Thyroid gland (tissue), 4 donors: ENCODE data around the gene METTL18. TPM values are rescaled to one million over a fixed set of nuclear protein-coding genes. Genes with fewer than 3 reads are reported as not detected.
"Not testable (repeated sequence)": the region's sequence is repeated elsewhere in the genome, so short reads cannot be mapped to it uniquely, and the experiment has no call there.

ENCODE experiments used
- DNase-seq, 2 donors: peaks; one replicate each; pipeline ENCODE4 v3.0.0-alpha.2; 2019
- H3K27ac ChIP-seq, 3 donors: fragments of 200-600 bp; sonication (generic); 1 replicate in 2 of 3; 2 replicates in 1 of 3; pipeline ENCODE4 v1.5.1; 2016 to 2019; ENCODE audit warnings: mild to moderate bottlenecking in 1 of 3, moderate library complexity in 1 of 3
- H3K27me3 ChIP-seq: fragments of 200-600 bp; sonication (generic); one replicate; pipeline ENCODE4 v1.5.1; 2019
- H3K36me3 ChIP-seq, 2 donors: fragments of 200-600 bp; sonication (generic); one replicate each; pipeline ENCODE4 v1.5.1; 2016 to 2019
- H3K4me1 ChIP-seq, 2 donors: fragments of 200-600 bp; sonication (generic); one replicate each; pipeline ENCODE4 v1.5.1; 2017 to 2019
- H3K4me3 ChIP-seq, 3 donors: fragments of 200-600 bp; sonication (generic); replicated peaks in 1 of 3; 1 replicate in 2 of 3; 2 replicates in 1 of 3; pipeline ENCODE4 v1.5.1; 2016; ENCODE audit warnings: mild to moderate bottlenecking in 1 of 3
- H3K9me3 ChIP-seq: fragments of 200-600 bp; sonication (generic); one replicate; pipeline ENCODE4 v1.5.1; 2017
- POLR2A ChIP-seq, 2 donors: fragments of 450-650 bp; IDR thresholded peaks; one replicate each; pipeline ENCODE4 v1.6.1; 2017; ENCODE audit warnings: antibody characterized with exemption in 2 of 2, mild to moderate bottlenecking in 2 of 2, moderate library complexity in 1 of 2
- WGBS, 2 donors: methylation state at CpG; one replicate each; pipeline ENCODE4 v1.1.5; 2017; 5-methylcytosine and 5-hydroxymethylcytosine counted together
- intact Hi-C: fragments of 100-400 bp; cut with DNase I; formaldehyde crosslinking; loops from one replicate; pipeline ENCODE4 v1.15.1; 2023
- total RNA-seq, 4 donors: library from RNA; depleted of rRNA; stranded (reverse); fragments of >200 nt; gene quantifications; one replicate each; pipeline ENCODE4 v1.2.3, GENCODE V29; 2016
- TF ChIP-seq, protein P1 (sequence below), 6 experiments: fragments of 200-600 bp in 3 of 6; fragments of 450-650 bp in 3 of 6; sonication (generic) in 3 of 6; IDR thresholded peaks; one replicate each; pipeline ENCODE4 v1.5.1; 2016 to 2019; ENCODE audit warnings: antibody characterized with exemption in 6 of 6, mild to moderate bottlenecking in 2 of 6, inconsistent platforms in 1 of 6, moderate library complexity in 1 of 6

Gene METTL18
- total RNA-seq, 4 donors from 2014 or later = 9.6 to 13.6 (median 11.4) TPM

DNA sequence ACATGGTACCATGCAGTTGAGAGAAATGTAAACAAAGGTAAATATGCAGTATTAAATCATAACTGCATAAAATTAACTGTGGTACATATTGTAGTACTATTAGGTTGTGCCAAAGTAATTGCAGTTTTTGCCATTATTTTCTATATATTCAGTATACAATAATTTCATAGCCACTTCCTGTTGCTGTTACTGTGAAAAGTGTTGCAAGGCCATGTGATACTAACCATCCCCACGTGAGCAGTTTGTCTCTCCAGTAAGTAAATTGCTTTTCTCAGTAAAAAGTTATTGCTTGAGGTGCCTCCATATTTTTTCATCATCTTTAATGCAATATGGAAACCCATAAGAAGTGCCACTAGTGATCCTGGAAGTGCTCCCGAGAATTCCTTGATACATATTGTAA, 19.6 kb upstream of the METTL18 start:
- intact Hi-C loops = no loop called here
- Histone ChIP-seq H3K4me3 (no peak overlapping the region), H3K27me3 (no peaks in the 10 kb centered on the region), H3K4me1 (no peaks in the 10 kb centered on the region), H3K27ac (no peak overlapping the region), H3K36me3 (no peaks in the 10 kb centered on the region), H3K9me3 (no peaks in the 10 kb centered on the region)
- DNase-seq = no peak
- WGBS, 2 donors = 50 to 72% methylated on average over 2 of the region's 2 CpGs
- TF ChIP-seq, protein P1, sequence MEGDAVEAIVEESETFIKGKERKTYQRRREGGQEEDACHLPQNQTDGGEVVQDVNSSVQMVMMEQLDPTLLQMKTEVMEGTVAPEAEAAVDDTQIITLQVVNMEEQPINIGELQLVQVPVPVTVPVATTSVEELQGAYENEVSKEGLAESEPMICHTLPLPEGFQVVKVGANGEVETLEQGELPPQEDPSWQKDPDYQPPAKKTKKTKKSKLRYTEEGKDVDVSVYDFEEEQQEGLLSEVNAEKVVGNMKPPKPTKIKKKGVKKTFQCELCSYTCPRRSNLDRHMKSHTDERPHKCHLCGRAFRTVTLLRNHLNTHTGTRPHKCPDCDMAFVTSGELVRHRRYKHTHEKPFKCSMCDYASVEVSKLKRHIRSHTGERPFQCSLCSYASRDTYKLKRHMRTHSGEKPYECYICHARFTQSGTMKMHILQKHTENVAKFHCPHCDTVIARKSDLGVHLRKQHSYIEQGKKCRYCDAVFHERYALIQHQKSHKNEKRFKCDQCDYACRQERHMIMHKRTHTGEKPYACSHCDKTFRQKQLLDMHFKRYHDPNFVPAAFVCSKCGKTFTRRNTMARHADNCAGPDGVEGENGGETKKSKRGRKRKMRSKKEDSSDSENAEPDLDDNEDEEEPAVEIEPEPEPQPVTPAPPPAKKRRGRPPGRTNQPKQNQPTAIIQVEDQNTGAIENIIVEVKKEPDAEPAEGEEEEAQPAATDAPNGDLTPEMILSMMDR (IDR thresholded peaks at IDR 0.05) = no peak
- no peak for TF ChIP-seq POLR2A (IDR thresholded peaks at IDR 0.05)

DNA sequence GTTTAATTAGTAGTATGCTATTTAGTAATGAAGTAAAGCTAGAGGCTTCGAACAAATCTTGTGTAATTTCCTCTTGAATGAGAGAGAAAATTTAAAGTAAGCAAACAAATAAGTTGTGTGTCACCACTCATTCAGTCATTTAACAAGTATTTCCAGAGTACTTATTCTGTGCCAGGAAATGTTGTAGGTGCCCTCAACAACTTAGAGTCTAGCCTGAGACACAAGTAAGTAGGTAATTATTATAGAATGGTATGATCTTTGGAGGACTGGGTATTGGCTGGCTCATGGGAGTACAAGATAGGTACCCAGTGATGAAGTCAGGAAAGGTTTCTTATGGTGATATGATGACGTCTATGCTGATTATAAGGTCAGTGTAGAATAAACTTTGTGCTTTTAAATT, 17.4 kb upstream of the METTL18 start:
- intact Hi-C loops = no loop called here
- H3K36me3 ChIP-seq = no peaks in the 10 kb centered on the region
- WGBS, 2 donors = 88 to 89% methylated on average over 2 of the region's 2 CpGs

DNA sequence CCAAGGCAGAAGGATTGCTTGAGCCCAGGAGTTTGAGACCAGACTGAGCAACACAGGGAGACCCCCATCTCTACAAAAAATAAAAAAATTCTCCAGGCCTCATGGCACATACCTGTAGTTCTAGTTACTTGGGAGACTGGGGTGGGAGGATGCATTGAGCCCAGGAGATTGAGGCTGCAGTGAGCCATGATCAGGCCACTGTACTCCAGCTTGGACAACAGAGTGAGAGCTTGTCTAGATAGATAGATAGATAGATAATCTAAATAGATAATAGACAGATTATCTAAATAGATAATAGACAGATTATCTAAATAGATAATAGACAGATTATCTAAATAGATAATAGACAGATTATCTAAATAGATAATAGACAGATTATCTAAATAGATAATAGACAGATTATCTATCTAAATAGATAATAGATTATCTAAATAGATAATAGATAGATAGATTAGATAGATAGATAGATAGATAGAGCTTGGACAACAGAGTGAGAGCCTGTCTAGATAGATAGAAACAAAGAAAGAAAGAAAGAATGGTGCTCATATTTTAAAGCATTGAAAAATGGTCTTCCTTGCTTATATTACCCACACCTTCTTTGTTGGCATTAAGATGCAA, 16.8 kb upstream of the METTL18 start:
- DNase-seq, intact Hi-C loops, H3K4me3 ChIP-seq, H3K36me3 ChIP-seq, H3K4me1 ChIP-seq, H3K27me3 ChIP-seq, H3K9me3 ChIP-seq, H3K27ac ChIP-seq: not testable (repeated sequence)

More for the DNA sequence above, 17.4 kb upstream of the METTL18 start:
- Histone ChIP-seq H3K9me3 (no peaks in the 10 kb centered on the region), H3K4me3 (no peak overlapping the region), H3K27me3 (no peaks in the 10 kb centered on the region), H3K4me1 (no peaks in the 10 kb centered on the region), H3K27ac (no peak overlapping the region)
- no peak for DNase-seq
- TF ChIP-seq, protein P1 (IDR thresholded peaks at IDR 0.05) = no peak
- no peak for TF ChIP-seq POLR2A (IDR thresholded peaks at IDR 0.05)

DNA sequence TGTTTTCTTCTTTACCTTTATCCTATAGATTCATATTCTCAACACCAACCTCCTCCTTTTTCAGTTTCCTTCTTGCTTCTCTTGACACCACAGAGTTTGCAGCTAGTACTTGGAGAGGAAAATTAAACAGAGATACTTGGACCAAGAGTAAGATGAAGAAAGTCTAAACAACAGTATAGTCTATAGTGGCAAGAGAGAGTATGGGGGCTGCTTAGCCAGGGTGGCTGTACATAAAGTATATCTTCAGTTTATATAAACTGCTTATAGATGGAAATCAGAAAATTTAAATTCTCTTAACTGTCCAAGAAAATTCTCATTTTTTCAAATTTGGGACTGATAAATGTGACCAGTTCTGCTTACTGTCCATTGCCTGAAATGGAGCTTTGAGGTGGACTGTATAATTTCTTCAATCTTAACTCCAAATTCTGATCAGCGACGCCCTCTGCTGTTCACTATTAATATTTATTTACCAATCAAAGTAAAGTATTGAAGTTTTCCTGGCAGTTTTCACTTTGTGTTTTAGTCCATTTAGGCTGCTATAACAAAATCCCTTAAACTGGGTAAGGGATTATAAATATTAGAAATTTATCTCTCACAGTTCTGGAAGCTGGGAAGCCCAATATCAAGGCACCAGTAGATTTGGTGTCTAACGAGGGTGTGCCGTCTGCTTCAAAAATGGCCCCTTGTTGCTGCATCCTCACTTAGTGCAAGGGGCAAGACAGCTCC, 14.8 kb upstream of the METTL18 start:
- Histone ChIP-seq H3K27me3 (no peaks in the 10 kb centered on the region), H3K36me3 (peaks cover 0 to 6% of the 10 kb centered on the region in 2 donors), H3K4me3 (no peak overlapping the region), H3K4me1 (no peaks in the 10 kb centered on the region), H3K9me3 (no peaks in the 10 kb centered on the region), H3K27ac (no peak overlapping the region)
- no peak for TF ChIP-seq POLR2A (IDR thresholded peaks at IDR 0.05)
- TF ChIP-seq, protein P1 (IDR thresholded peaks at IDR 0.05) = peak; percentile 20 to 60 (median 46)
- peak; percentile 6 to 22 for DNase-seq
- intact Hi-C loops = no loop called here
- WGBS, 2 donors = 52 to 58% methylated on average over 4 of the region's 4 CpGs

DNA sequence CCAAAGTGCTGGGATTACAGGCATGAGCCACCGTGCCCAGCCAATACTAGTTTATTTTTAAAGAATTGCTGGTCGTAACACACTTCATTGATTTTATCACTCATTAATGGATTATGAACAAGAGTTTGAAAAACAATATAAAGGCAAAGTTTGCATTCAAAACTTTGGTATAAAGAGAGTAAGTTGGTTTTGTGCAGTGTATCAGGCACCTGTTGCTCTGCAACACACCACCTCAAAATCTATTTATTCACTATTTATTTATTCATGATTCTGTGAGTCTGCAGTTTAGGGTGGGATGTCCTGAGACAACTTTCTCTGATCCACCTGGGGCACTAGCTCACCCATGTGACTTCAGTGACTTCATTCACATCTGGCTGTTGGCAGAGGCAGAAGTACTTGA, 10.2 kb upstream of the METTL18 start:
- Histone ChIP-seq H3K36me3 (peaks cover 4 to 6% of the 10 kb centered on the region in 2 donors), H3K4me3 (no peak overlapping the region), H3K9me3 (no peaks in the 10 kb centered on the region), H3K27me3 (no peaks in the 10 kb centered on the region), H3K4me1 (no peaks in the 10 kb centered on the region), H3K27ac (no peak overlapping the region)
- 94 to 100% methylated on average over 2 of the region's 2 CpGs for WGBS, 2 donors
- no peak for DNase-seq
- TF ChIP-seq, protein P1 (IDR thresholded peaks at IDR 0.05) = no peak
- TF ChIP-seq POLR2A (IDR thresholded peaks at IDR 0.05) = no peak
- intact Hi-C loops = no loop called here
